Epithelial cell of prostate (primary cell): ENCODE data around the gene RAPGEFL1.
"Not testable (repeated sequence)": the region's sequence is repeated elsewhere in the genome, so short reads cannot be mapped to it uniquely, and the experiment has no call there.

Source experiments
- DNase-seq: peaks from one replicate; pipeline ENCODE4 v3.0.0-alpha.2; 2011; ENCODE audit warnings: low read depth, low spot score
- H3K27ac ChIP-seq: fragments of 450-650 bp; 2 replicates; pipeline ENCODE4 v1.5.1; 2017; ENCODE audit warnings: mild to moderate bottlenecking

The RAPGEFL1 gene

DNA sequence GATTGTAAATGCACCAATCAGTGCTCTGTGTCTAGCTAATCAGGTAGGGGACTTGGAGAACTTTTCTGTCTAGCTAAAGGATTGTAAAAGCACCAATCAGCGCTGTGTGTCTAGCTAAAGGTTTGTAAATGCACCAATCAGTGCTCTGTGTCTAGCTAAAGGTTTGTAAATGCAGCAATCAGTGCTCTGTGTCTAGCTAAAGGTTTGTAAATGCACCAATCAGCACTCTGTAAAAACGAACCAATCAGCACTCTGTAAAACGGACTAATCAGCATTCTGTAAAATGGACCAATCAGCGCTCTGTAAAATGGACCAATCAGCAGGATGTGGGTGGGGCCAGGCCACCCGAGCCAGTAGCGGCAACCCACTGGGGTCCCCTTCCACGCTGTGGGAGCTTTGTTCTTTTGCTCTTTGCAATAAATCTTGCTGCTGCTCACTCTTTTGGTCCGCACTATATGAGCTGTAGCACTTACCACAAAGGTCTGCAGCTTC lies 20.7 kb downstream of the RAPGEFL1 start:
- H3K27ac ChIP-seq, DNase-seq: not testable (repeated sequence)

DNA sequence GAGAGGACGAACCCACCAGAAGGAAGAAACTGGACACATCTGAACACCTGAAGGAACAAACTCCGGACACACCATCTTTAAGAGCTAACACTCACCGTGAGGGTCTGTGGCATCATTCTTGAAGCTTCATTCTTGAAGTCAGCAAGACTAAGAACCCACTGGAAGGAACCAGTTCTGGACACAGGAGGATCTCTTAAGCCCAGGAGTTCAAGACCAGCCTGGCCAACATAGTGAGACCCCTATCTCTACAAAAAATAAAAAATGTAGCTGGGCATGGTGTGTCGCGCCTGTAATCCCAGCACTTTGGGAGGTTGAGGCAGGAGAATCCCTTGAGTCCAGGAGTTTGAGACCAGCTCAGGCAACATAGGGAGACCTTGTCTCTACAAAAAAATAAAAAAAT lies 21.3 kb downstream of the RAPGEFL1 start:
- no peak overlapping the region for H3K27ac ChIP-seq
- no peak for DNase-seq

- DNase-seq = no peak
- H3K27ac ChIP-seq = no peak overlapping the region
Observed at GRCh38 chr17:40203131-40203530, 25.9 kb downstream of the RAPGEFL1 start.

DNA sequence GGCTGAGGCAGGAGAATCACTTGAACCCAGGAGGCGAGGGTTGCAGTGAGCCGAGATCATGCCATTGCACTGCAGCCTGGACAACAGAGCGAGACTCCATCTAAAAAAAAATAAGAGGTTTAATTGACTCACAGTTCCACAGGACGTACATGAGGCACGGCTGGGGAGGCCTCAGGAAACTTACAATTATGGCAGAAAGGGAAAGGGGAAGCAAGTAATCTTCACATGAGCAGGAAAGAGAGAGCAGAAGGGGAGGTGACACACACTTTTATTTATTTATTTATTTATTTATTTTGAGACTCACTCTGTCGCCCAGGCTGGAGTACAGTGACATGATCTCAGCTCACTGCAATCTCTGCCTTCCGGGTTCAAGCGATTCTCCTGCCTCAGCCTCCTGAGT lies 28.9 kb downstream of the RAPGEFL1 start:
- H3K27ac ChIP-seq = not testable (repeated sequence)

DNA sequence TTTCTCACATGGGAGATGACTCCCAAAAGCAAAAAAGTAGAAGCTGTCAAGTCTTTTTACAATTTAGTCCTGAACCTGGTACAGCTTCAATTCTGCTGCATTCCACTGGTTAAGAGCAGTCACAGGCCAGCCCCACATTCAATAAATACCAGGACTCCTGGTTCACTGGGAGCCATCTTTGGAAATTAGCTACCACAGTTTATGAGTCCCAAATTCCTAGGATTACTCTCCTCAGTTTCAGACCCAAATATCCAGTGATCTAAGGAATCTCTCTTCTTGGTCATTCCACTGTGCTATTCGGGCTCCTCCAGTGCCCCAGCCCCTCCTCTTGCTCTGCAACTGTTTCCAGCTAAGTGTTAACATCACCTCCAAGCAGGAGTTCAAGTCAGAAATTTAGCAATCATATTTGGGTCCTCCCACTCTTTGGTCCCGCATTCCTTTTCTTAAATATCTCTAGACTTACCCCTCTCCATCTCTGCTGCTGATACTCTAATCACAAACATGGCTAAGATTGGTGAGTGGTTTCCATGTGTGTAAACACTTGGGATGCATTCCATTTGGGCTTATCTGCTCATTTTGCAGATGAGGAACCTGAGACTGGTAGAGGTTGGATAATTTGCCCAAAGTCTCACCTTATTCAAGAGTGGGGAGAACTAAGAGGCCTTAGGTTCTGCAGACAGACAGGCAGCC lies 32.3 kb downstream of the RAPGEFL1 start:
- H3K27ac ChIP-seq = no peak overlapping the region
- no peak for DNase-seq

More for the DNA sequence above, 28.9 kb downstream of the RAPGEFL1 start:
- not testable (repeated sequence) for DNase-seq

DNA sequence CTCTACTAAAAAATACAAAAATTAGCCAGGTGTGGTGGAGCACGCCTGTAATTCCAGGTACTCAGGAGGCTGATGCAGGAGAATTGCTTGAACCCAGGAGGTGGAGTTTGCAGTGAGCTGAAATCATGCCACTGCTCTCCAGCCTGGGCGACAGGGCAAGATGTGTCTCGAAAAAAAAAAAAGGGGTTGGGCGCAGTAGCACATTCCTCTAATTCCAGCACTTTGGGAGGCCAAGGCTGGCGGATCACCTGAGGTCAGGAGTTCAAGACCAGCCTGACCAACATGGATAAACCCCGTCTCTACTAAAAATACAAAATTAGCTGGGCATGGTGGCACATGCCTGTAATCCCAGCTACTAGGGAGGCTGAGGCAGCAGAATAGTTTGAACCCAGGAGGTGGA lies 36.6 kb downstream of the RAPGEFL1 start:
- DNase-seq, H3K27ac ChIP-seq: not testable (repeated sequence)

- DNase-seq = no peak
- peak overlapping the region; percentile 71 for H3K27ac ChIP-seq
Observed at GRCh38 chr17:40218006-40218739, 40.9 kb downstream of the RAPGEFL1 start.

- DNase-seq = peak; percentile 69
- H3K27ac ChIP-seq = peak within 1 kb of the TSS; percentile 71
Observed at GRCh38 chr17:40218740-40219593, 41.7 kb downstream of the RAPGEFL1 start, which contains the start of gene WIPF2. Gene WIPF2 (plus strand): TSS chr17:40219304. CDS start chr17:40256460, 37,156 bp downstream.

- H3K27ac ChIP-seq = peak overlapping the region; percentile 71
- DNase-seq = peak; percentile 14
Observed at GRCh38 chr17:40219594-40220338, 42.5 kb downstream of the RAPGEFL1 start.

DNA sequence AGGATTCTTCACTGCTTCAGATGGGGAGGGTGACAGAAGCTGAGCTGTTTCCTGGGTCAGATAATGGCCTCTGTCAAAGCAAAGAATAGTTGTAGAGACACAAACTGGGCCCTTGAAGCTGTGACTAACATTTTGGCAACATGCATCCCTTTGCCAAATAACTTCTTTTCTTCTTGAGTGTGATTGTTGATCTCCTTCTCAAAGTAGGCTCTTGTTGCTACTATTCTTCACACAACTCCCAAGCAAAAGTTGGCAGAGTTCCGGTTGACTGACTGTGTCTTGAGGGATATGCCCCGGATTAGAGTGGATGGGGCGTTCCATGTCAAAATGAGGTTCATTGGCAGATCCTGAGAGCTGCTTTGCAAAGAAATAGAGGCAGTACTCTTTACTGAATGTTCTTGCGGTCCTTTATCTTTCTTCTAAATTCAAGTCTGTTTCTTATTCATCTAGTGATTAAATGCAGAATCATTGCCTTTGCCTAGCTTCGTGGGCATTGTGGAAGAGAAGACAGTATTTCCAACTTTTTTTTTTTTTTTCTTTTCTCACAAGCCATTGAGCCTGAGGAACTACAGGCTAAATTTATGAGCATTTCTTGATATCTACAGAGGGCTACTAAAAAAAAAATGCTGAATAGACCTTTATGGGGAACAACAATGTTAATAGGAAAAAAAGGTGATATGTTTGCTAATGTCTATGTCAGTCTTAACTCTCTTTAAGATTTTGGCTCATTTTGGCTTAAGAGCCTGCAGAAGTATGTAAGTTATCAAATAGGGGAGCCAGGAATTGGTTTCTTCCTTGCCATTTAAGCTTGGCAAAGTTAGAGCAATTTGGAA lies 47.7 kb downstream of the RAPGEFL1 start:
- H3K27ac ChIP-seq = no peak overlapping the region
- DNase-seq = no peak

DNA sequence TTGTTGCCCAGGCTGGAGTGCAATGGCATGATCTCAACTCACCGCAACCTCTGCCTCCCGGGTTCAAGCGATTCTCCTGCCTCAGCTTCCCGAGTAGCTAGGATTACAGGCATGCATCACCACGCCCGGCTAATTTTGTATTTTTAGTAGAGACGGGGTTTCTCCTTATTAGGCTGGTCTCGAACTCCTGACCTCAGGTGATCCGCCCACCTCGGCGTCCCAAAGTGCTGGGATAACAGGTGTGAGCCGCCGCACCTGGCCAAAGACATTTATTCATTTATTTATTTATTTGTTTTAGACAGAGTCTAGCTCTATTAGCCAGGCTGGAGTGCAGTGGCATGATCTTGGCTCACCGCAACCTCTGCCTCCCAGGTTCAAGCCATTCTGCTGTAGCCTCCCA lies 51.9 kb downstream of the RAPGEFL1 start:
- H3K27ac ChIP-seq, DNase-seq: not testable (repeated sequence)

- DNase-seq = no peak
- H3K27ac ChIP-seq = no peak overlapping the region
Observed at GRCh38 chr17:40230670-40231069, 53.4 kb downstream of the RAPGEFL1 start.

DNA sequence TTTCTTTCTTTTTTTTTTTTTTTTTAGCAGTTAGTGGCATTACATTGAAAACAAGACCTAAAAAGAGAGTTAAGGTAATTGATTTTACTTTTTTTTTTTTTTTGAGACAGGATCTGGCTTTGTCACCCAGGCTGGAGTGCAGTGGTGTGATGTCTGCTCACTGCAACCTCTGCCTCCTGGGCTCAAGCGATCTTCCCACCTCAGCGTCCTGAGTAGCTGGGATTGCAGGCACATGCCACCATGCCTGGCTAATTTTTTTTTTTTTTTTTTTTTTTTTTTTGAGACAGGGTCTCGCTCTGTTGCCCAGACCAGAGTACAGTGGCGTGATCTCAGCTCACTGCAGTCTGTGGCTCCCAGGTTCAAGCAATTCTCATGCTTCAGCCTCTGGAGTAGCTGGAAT lies 54.7 kb downstream of the RAPGEFL1 start:
- not testable (repeated sequence) for H3K27ac ChIP-seq, DNase-seq

- no peak for DNase-seq
Observed at GRCh38 chr17:40241252-40241834, 64.1 kb downstream of the RAPGEFL1 start.

DNA sequence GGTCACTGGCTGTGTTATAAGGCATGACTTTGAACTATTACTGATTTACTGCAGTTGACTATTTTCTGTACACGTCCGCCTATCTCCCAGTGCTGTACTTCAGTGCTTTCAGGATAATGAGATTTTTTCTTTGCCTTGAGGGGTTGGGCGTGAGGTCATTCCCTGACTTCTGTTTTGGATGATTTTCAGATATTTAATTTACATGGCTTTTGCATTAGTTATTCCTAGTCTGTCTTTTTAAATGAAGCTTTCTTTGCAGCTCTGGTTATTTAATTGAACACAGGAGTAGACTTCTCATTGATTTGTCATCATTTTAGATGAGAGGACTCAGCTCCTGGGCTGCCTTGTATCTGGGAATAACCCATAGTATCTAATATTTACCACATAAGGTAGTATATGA lies 65.5 kb downstream of the RAPGEFL1 start:
- no peak overlapping the region for H3K27ac ChIP-seq

More at GRCh38 chr17:40241252-40241834, 64.1 kb downstream of the RAPGEFL1 start:
- H3K27ac ChIP-seq = no peak overlapping the region

DNA sequence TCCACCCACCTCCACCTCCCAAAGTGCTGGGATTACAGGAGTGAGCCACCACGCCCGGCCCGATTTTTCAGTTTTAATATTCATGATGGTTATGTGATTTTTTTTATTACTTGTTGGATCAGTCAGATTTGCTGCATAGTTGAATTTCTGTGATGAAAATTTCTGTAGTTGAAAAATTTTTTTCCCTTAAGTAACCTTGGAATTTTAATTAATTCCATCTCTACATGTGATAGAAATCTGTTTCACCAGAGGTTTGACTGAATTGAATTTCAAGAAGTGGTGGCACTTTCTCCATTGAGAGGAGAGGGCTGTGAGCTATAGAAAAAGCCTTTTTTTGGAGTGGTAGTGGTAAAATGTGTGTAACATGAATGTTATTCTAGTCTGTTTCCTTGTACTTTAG lies 66.5 kb downstream of the RAPGEFL1 start:
- no peak for DNase-seq
- no peak overlapping the region for H3K27ac ChIP-seq

More for the DNA sequence above, 65.5 kb downstream of the RAPGEFL1 start:
- no peak for DNase-seq

GRCh38 chr17:40244255-40244654 lies 67.0 kb downstream of the RAPGEFL1 start:
- no peak for DNase-seq
- no peak overlapping the region for H3K27ac ChIP-seq
